Middle frontal gyrus (tissue), 1 donor: Measurements from ENCODE around the gene IKZF3.
"Not testable (repeated sequence)": the region's sequence is repeated elsewhere in the genome, so short reads cannot be mapped to it uniquely, and the experiment has no call there.

Source experiments
- DNase-seq: peaks from one replicate; pipeline ENCODE4 v3.0.0-alpha.2; 2015; ENCODE audit warnings: low spot score; ENCODE audit errors: extremely low spot score

The IKZF3 gene

GRCh38 chr17:39742126-39742855 lies 121.8 kb downstream of the IKZF3 start:
- no peak for DNase-seq

DNA sequence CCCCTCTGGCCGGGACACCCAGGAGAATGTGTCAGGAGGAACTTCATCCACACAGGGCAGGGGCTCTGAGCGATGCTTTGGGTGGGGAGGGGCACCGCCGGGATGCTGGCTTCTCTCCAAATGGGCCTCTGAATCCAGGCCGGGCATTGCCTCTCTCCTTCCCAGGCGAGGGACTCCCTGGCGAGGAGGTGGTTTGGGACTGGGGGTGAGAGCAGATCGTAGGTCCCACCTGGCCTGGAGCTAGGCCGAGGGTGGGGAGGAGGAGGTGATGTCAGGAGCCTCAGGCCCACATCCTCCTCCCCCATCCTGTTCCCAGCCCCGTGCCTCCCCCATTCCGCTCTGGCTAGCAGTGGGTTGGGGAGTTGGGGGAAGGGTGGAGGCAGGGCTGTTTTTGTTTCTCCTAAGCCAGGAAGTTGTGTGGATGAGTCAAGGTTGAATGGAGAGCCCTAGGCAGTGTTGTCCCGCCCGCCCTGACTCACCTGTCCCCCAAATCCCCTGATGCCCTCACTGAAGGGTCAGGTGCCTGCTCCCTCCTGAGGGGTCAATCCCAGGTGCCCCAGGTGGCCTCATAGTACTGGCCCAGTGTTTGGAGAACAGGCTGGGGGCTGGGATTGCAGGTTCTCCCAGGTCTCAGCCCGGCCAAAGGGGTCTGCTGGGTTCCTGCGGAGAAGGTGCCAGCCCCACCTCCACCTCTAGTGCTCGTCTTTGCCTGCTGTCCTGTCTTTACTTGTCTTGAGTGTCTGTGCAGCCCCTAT lies 123.6 kb downstream of the IKZF3 start:
- no peak for DNase-seq

DNA sequence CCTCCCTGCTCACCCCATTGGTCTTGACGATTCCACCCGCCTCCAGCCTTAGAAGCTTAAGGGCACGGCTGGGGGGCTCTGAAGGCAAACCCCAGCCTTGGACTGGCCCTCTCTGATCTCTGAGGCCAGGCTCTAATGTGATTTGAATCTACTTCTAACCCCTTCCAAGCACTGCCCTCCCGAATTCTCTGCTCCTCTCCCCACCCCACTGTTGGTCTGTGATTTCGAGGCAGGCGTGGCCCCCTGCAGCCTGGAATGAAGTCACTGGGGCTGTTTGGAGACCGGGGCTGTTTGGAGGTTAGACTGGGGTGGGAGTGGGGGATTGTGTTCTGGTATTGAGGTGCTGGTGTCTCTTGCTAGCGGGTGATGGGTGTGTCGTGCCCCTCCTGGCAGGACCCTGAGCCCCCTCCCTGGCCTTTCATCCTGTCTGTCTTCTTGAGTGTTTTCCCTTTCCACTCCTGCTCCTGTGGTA lies 124.2 kb downstream of the IKZF3 start:
- no peak for DNase-seq

GRCh38 chr17:39738983-39739884 lies 124.9 kb downstream of the IKZF3 start:
- DNase-seq: no peak

DNA sequence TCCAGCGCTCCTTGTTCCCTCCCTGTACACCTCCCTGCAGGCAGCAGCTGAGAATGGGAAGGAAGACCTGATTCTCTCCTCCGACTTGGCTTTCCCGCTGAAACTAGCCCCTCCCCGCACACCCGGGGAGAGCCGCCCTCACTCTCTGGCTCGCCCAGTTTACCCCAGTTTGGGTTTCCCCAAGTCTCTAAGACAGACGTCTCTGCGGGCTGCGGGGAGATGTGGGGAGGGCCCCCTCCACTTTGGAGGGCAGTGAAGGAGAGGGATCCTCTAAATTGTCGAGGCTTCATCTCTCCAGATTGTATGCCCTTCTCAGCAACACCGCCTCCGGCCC lies 125.6 kb downstream of the IKZF3 start:
- no peak for DNase-seq

DNA sequence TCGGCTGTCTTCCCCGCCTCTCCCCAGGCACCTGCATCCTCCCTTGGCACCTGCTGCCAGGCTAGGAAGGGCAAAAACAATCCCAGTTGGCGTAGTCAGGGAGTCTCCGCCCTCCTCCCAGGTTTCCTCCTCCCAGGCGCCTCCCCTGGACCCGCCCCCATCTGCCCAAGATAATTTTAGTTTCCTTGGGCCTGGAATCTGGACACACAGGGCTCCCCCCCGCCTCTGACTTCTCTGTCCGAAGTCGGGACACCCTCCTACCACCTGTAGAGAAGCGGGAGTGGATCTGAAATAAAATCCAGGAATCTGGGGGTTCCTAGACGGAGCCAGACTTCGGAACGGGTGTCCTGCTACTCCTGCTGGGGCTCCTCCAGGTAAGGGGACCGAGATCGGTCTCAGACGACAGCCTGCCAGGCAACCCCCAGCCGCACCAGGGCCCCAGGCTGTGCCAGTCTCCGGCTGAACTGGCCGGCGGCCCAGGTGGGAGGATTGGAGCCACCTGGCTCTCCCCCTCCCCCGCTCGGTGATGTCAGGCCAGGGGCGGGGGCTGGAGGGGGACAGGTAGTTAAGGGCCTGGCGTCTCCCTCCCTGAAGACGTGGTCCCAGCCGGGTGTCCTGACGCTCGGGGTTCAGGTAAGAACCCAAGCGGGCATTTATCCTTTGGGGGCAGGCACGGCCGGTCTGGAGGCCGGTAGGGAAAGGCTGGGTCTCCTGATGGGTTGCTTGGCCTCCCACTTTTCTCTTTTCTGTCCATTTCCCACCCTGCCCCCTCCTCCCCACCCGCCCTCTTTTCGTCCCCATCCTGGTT lies 126.1 kb downstream of the IKZF3 start, which contains the start of gene GRB7:
TSS of gene GRB7 (plus strand) at position 179 of the 808 bp plus-strand sequence. CDS start 4,364 bp downstream, outside the sequence.
- no peak for DNase-seq

- DNase-seq: no peak
These were observed 126.8 kb downstream of the IKZF3 start for GRCh38 chr17:39737206-39737759.

DNA sequence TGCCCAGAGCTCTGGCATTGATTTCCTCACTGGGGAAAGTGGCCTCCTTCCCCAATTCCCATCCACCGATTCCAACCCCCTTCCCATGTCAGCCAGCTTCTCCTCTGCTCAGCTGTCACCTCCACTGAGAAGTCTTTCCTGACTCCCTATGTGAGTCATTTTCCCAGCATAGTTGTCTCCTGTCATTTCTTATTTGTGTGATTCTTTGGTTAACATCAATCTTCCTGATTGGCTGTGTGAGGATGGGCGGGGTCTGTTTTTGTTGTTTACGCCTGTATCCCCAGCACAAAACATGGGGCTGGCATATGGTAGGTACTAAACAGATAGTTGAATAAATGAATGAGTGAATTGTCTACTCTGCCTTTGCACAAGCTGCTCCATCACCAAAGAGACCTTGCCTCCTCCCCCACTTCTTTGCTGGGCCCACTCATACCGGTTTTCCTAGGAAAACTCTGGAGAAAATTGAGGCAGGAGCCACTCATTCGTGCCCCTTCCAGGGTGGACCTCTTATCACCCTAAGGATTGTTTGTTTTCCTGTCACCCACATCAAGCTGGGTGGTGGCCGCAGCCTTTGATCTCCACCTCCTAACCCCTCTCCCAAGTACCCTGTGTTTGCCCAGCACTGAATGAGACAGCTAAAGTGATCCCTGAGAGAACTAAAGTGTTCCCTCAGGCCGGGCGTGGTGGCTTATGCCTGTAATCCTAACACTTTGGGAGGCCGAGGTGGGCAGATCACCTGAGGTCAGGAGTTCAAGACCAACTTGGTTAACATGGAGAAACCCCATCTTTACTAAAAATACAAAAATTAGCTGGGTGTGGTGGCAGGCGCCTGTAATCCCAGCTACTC lies 127.6 kb downstream of the IKZF3 start:
- no peak for DNase-seq

- no peak for DNase-seq
These were observed 128.2 kb downstream of the IKZF3 start for GRCh38 chr17:39735882-39736281.

- no peak for DNase-seq
These were observed 131.5 kb downstream of the IKZF3 start for GRCh38 chr17:39732586-39732985.

DNA sequence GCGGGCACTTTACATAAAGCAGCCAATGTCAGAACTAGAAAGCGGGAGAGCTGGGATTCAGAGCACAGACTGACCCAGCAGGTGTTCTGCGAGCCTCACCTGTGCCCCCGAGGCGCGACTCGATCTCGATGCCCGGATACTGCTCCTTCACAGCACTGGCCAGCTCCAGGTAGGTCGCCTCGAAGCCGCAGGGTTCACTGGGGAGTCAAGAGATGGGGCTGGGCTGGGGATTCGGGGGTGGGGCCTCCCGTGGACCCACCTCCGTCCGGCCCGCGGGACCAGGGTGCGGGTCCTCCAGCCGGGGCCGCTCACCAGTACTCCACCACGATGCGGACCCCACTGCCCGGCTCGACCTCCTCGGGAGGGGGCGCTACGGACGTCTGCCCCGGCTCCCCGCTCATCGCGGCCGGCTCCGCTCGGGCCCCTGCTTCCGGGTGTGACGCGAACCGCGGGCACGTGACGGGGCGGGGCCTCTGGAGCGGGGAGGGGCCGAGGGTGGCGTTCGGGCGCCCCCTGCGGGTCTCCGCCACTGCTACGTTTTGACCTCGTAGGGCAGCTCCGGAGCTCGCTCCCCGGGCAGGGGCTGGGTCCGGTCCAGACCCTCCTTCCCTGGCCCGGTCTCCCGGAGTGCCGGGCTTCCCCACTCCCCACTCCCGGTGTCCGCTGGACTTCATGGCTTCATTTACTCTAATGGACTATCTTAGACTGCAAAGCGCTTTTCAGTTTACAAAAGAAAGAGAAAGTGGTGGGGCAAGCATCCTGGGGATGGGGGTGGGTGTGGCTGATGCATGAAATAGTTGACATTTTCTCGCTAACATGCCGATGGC lies 133.8 kb downstream of the IKZF3 start, which contains the start of gene MIEN1:
TSS of gene MIEN1 (minus strand) at position 438 of the 827 bp plus-strand sequence. CDS start at position 401, 37 bp downstream.
- peak; percentile 82 for DNase-seq

GRCh38 chr17:39729280-39729851 lies 134.7 kb downstream of the IKZF3 start:
- no peak for DNase-seq

GRCh38 chr17:39727556-39727955 lies 136.6 kb downstream of the IKZF3 start:
- DNase-seq: no peak

GRCh38 chr17:39726617-39727016 lies 137.5 kb downstream of the IKZF3 start:
- no peak for DNase-seq

- DNase-seq: not testable (repeated sequence)
These were observed 138.2 kb downstream of the IKZF3 start for GRCh38 chr17:39725923-39726322.

- no peak for DNase-seq
These were observed 139.4 kb downstream of the IKZF3 start for GRCh38 chr17:39724731-39725130.

DNA sequence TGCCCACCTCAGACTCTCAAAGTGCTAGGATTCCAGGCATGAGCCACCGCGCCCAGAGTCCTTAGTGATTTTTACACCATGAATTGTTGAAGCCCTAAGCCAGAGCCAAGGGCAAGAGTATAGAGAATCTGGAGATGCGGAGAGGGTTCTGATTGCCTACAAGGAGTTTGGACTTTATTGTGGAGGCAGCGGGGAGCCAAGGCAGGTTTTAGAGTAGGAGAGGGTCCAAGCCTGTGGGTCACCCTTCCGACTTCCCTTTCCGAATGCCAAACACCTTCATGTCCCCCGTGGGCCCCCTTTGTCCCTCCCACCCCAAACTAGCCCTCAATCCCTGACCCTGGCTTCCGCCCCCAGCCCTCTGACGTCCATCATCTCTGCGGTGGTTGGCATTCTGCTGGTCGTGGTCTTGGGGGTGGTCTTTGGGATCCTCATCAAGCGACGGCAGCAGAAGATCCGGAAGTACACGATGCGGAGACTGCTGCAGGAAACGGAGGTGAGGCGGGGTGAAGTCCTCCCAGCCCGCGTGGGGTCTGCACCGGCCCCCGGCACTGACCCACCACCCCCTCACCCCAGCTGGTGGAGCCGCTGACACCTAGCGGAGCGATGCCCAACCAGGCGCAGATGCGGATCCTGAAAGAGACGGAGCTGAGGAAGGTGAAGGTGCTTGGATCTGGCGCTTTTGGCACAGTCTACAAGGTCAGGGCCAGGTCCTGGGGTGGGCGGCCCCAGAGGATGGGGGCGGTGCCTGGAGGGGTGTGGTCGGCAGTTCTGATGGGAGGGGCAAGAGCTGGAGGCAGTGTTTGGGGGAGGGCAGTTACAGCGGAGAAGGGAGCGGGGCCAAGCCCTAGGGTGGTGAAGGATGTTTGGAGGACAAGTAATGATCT lies 140.9 kb downstream of the IKZF3 start:
- DNase-seq: no peak
